HG03064 (cell line): ENCODE measurements around the gene SAXO1.
"Not testable (repeated sequence)": the region's sequence is repeated elsewhere in the genome, so short reads cannot be mapped to it uniquely, and the experiment has no call there.

ENCODE experiments used
- ATAC-seq: cut with Tn5 transposase; IDR thresholded peaks from one replicate; pipeline ENCODE4 v1.9.1; 2021; ENCODE audit warnings: low read depth; ENCODE audit not compliant: unreplicated experiment

The SAXO1 gene

DNA sequence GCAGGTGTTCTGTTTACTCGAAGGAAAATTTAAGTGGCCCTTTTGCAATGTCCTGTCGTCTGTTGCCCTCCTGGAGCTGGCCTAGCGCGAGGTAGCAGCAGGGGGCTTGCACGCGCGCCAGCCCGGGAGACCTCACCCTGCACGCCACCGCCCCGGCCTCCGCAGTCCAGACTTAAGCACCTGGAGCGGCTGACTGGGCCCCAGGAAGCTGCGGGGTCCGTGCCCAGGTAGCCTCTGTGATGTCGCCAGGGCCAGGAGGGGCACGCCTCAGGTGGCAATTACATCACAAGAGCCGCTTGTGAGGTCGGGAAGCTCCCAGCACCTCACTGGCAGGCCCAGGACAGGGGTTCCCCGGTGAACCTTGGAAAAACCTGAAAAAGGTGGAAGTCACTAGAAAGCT is at the start of gene SAXO1:
Gene SAXO1 (minus strand): TSS at position 195 of the 400 bp plus-strand sequence. CDS start 301 bp downstream, outside the sequence.
- no peak for ATAC-seq

DNA sequence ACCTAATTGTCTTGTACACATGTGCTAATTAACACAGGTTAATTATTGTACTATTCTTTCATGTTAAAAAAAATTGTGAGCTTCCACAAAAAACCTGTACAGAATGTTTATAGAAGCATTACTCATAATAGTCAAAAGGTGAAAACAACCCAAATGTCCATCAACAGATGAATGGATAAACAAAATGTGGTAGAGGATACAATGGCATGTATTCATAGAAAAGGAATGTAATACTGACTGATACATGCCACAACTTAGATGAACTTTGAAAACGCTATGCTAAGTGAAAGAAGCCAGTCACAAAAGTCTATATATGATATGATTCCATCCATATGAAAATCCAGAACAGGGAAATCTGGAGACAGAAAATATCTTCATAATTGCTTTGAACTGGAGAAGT is 41.8 kb upstream of the SAXO1 start:
- ATAC-seq = no peak

DNA sequence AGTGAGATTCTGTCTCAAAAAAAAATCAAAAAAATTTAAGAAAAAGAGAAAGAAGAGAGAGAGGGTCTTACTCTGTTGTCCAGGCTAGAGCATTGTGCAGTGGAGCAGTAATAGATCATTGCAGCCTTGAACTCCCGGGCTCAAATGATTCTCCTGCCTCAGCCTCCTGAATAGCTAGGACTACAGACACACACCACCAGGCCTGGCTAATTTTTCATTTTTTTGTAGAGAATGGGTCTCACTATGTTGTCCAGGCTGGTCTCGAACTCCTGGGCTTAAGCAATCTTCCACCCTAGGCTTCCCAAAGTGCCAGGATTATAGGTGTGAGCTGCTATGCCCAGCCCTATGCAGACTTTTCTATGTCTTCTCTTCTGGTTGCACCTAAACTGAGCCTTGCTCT is 41.2 kb upstream of the SAXO1 start:
- ATAC-seq = no peak

DNA sequence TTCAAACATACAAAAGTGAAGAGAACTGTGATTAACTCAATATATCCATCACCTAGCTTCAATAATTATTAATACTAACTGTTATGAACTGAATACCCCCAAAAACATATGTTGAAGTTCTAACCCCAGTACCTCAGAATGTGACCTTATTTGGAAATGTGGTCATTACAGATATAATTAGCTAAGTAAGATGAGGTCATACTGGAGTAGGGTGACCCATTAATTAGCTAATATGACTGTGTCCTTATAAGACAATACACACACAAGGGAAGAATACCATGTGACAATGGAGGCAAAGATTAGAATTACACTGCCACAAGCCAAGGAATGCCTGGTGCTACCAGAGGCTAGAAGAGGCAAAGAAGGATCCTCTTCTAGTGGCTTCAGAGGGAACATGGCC is 24.0 kb upstream of the SAXO1 start:
- no peak for ATAC-seq

- ATAC-seq = no peak
Measured at GRCh38 chr9:19050637-19051591, 17.9 kb upstream of the SAXO1 start.

DNA sequence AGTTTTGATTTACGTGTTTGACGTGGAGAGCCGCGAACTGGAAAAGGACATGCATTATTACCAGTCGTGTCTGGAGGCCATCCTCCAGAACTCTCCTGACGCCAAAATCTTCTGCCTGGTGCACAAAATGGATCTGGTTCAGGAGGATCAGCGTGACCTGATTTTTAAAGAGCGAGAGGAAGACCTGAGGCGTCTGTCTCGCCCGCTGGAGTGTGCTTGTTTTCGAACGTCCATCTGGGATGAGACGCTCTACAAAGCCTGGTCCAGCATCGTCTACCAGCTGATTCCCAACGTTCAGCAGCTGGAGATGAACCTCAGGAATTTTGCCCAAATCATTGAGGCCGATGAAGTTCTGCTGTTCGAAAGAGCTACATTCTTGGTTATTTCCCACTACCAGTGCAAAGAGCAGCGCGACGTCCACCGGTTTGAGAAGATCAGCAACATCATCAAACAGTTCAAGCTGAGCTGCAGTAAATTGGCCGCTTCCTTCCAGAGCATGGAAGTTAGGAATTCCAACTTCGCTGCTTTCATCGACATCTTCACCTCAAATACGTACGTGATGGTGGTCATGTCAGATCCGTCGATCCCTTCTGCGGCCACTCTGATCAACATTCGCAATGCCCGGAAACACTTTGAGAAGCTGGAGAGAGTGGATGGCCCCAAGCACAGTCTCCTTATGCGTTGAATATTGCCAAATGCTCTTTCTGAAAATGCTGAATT is 17.1 kb upstream of the SAXO1 start:
- no peak for ATAC-seq

- peak; percentile 88 for ATAC-seq
Measured at GRCh38 chr9:19048966-19049916, 16.2 kb upstream of the SAXO1 start, which contains the start of gene RRAGA. Gene RRAGA, plus strand, starts transcription at chr9:19049427. Its CDS starts 233 bp downstream, at chr9:19049660.

DNA sequence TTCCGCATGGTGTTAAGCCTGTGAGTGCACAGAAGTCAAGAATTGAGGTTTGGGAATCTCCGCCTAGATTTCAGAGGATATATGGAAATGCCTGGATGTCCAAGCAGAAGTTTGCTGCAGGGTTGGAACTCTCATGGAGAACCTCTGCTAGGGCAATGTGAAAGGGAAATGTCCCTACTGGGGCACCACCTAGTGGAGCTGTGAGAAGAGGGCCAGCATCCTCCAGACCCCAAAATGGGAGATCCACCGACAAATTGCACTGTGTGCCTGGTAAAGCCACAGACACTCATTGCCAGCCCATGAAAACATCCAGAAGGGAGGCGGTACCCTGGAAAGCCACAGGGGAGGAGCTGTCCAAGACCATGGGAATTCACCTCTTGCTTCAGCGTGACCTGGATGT is 3.6 kb upstream of the SAXO1 start:
- ATAC-seq = no peak

DNA sequence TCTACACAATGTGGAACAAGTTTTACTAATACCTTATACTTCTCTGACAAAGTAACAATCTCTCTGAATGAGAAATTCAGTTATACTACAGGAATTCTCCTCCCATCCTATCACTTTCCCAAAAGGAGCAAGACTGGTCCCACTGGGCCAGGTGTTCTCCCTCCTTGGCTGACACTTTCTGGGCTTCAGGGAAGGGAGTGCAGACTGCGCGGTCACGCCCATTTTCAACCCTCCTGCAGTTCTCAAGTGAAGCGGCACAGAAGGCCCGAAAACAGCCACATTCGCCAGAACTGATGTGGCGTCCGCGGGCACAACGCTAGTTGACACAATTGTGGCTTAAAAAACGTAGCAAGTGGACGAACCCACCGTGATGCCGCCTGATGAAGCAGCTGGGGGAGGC is 603 bp downstream of the SAXO1 start:
- no peak for ATAC-seq

GRCh38 chr9:19030899-19031298 is 2.1 kb downstream of the SAXO1 start:
- no peak for ATAC-seq

- ATAC-seq = no peak
Measured at GRCh38 chr9:19028835-19029451, 4.1 kb downstream of the SAXO1 start.

DNA sequence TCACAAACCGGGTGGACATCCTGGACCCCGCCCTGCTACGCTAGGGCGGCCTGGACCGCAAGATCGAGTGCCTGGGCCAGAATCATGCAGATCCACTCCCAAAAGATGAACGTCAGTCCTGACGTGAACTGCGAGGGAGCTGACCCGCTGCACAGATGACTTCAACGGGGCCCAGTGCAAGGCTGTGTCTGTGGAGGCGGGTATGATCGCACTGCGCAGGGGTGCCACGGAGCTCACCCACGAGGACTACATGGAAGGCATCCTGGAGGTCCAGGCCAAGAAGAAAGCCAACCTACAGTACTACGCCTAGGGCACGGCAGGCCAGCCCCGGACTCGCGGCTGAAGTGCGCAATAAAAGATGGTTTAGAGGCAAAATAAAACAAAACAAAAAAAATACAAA is 5.2 kb downstream of the SAXO1 start:
- ATAC-seq = no peak

- no peak for ATAC-seq
Measured at GRCh38 chr9:19026375-19026774, 6.6 kb downstream of the SAXO1 start.

DNA sequence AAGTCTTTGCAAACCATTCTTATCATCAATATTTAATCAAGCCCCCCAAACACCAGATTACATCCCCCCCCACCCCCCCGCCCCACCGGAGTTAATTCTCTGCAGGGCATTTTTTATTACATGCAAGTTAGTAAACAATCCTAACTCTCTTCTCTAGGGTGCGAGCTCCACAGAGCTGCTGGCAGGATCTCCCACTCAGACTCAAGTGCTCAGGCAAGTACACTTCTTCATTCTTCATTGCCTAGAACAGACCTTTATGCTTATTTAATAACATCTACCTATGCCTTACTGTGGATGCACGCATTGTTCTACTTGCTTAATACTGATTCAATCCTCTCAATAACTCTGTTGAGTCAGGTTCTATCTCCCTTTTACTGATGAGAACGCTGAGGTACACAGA is 9.9 kb downstream of the SAXO1 start:
- no peak for ATAC-seq

GRCh38 chr9:19022206-19022605 is 10.8 kb downstream of the SAXO1 start:
- ATAC-seq = no peak

- ATAC-seq = not testable (repeated sequence)
Measured at GRCh38 chr9:19021649-19022048, 11.4 kb downstream of the SAXO1 start.

DNA sequence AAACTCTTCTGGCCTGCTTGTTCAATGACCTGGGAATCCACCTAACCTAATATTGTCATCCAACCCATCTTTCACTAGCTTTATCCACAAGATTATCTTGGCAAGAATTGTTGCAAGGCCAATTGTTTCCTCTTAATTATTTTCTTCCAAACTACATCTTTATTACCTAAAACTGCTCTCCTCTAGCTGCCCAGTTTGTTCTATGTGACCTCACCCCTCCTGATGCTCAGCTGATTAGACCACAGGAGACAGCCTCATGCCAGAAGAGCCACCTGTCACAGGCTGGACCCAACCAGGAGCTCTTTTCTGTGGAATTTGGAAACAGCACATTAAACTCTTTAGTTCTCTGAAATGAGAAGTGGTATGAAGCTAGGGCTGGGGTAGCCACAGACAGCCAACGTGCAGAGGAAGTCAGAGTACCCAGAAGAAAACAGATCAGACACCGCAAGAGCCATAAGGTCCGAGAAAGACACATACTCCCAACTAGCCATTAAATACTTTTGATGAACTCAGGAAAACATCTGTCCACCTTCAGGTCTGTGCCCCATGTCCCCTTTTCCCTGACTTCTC is 12.0 kb downstream of the SAXO1 start:
- no peak for ATAC-seq

GRCh38 chr9:19018201-19018600 is 14.8 kb downstream of the SAXO1 start:
- no peak for ATAC-seq

GRCh38 chr9:19009391-19009965 is 23.5 kb downstream of the SAXO1 start:
- no peak for ATAC-seq
